GM19240 (cell line): ENCODE results near the gene ME3.

Experiments
- DNase-seq: peaks from one replicate; pipeline ENCODE4 v3.0.0; 2011; ENCODE audit warnings: low spot score; ENCODE audit not compliant: insufficient read length

Gene ME3

DNA sequence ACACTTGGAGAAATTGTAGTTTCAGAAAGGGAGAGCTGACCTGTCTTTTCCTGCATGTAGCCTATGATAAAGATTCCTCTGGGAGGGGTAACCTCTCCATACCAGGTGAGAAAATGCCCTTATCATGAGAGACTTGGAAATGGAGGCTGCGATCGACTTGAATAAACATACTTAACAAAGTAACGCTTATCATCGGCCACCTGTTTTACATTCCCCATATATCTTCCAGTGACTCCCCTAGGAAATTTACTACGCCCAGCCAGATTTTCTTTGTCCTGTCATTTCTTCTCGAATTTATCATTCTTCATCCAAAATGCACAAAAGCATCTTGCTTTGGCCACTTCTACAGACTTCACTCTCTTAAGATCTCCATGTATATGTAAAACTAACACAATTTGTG, 154.2 kb downstream of the ME3 start:
- DNase-seq = no peak

DNA sequence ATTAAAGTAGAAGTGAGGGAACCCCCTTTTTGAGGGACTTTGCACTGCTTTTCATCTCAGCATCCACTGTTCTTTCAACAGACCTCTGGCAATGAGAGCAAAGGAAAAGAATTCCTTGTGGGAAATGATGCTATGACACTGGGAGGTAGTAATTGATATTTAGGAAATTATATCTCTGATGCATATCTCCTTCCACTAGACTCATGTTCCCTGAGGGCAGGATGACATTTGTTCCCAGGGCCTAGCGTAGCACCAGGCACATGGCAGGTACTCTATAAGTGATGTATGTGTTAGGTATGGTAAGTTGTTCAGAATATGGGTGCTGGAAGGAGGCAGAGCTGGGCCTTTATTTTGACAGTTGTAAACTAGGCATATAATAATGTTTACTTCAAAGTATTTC, 154.9 kb downstream of the ME3 start:
- DNase-seq = no peak

DNA sequence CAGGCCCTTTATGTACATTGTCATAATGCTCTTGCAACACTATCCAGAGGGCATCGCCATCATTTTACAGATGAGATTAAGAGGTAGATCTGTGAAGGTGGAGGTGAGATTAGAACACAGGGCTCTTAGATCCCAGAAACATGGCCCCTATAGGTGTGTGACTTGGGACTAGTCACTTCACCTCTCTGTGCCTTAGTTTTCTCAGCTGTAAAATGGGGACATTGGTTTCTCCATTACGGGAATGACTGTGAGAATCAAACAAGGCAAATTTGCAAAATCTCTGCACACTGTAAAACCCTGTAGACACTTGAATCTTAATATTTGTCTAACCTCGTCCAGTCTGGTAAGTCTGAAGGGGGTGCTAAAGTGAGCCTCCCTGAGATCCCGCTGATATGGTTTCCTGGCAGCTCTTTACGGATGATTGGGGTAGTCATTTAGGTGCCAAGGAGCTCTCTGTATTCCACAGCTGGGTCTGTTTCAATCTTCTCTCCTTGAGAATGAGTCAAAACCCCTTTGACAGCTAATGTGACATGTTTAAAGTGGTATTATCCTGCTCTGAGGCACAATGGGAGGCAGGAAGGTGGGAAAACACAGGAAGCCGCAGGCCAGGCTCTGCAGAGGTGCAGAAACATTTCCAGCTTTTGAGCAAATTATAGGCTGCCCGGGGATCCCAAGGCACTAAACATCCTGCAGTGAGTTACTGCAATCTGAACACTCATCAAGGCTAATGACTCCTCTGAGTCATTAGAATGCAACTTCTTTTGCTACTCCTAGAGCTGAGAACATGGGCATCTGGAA, 156.9 kb downstream of the ME3 start:
- DNase-seq = no peak

DNA sequence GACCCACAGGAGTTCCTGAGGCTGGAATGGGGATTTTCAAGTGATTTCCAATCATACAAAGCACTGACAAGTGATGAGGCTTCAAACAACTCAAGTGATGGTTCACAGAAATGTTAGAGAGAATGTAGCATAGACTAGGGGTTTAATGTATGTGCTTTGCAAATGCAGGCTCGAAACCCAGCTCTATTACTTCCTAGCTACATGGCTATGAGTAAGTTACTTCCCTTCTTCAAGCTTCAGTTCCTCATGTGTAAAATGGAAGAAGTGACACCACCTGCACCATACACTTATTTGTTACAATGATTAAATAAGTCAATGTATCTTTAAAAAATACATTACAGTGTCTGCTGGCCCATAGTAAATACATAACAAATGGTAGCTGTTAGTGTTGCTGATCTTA, 158.0 kb downstream of the ME3 start:
- DNase-seq = no peak

DNA sequence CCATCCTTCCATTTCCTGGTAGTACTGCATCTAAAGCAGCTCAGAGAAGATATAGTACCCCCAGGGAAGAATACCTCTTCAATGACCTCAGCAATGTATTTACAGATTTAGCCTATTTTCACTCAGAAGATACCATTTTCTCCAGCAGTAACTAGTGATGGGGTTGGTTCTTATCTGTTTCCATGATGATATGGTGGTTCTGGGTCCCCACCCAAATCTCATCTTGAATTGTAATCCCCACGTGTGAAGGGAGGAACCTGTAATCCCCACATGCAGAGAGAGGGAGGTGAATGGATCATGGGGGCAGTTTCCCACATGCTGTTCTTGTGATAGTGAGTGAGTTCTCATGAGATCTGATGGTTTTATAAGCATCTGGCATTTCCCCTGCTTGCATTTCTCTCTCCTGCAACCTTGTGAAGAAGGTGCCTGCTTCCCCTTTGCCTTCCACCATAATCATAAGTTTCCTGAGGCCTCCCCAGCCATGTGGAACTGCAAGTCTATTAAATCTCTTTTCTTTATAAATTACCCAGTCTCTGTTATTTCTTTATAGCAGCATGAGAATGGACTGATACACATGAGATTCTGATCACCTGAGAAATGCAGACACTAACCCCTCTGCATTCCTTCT, 158.6 kb downstream of the ME3 start:
- DNase-seq = no peak

DNA sequence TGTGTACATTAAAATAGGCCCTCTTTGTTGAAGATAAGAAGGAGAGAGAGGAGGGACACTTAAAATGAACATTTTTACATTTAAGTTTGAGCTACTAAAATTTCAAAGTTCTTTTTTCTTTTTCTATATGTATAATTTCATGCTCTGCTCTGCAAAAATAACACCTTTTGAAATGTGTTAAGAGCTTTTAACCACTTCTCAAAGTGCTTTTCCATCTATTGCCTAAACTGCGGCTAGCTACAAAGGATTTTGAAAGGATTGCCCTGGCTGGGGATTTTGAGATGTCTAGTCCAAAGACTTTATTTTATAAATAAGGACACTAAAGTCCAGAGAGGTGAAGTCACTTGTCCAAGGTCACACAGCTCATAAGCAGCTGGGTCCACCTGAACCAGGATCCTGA, 159.3 kb downstream of the ME3 start:
- DNase-seq = no peak

DNA sequence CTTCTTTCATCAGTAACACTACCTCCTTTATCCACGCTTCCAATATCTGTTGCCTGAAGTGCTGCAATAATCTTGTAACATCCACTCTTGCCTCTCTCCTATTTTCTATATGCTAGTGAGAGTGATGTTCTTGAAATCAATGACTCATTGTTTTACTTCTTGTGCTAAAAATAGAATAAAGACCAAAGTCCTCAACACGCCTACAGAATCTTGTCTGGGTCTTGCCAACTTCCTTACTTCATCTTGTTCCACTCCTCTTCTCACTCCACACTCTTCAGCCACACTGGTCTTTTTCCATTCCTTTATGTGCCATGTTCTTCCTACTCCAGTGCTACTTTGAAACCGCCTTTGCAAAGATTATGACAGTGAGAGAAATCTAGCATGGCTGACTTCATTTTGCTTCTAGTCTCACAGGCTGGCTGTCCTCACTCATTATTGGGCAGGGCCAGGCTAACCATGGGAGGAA, 161.3 kb downstream of the ME3 start:
- no peak for DNase-seq

DNA sequence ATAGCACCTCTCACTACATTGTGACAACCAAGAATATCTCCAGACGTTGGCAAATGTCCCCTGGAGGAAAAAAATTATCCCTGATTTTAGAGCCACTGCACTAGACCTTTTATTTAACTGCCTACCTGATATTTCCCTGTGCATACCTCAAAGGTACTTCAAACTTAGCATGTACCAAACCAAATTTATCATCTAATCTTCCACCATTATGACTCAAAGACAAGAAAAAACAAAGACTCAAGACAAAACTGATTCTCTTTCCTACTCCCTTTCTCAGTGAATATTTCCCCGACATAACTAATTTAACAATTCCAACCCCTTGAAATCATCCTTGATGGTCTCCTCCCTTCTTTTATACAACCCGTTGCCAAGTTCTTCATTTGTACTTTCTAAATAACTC, 161.7 kb downstream of the ME3 start:
- no peak for DNase-seq

DNA sequence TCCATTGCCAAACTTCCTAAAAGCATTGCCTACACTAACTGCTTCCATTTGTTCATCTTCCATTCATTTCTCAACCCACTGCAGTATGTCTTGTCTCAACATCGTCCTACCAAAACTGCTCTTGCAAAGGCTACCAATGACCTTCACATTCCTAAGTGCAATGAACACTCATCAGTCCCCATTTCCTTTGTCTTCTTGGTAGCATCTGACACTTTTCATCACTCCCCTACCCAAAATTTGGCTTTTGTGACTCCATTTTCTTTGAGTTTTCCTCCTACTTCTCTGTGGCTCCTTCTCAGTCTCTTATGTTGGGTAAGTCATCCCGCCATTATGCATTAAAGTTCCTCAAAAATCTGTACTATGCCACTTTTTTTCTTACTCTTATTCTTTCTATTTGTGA, 162.3 kb downstream of the ME3 start:
- DNase-seq = no peak

DNA sequence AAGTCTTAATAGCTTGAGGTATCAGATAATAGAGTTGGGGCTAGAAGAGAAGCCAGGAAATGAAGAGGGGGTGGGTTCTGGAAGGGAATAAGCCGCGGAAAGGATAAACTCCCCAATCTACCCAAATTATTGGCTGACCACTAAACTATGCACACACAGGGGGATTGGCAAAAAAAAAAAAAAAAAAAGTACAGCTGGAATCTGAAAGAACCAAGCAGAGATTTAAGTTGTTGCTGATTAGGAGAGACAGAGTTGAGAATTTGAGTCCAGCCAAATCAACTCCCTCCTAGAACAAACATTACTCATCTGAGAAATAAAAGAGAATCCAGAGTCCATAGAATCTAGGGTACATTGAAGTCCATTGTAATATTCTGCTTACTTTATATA, 162.8 kb downstream of the ME3 start:
- no peak for DNase-seq

DNA sequence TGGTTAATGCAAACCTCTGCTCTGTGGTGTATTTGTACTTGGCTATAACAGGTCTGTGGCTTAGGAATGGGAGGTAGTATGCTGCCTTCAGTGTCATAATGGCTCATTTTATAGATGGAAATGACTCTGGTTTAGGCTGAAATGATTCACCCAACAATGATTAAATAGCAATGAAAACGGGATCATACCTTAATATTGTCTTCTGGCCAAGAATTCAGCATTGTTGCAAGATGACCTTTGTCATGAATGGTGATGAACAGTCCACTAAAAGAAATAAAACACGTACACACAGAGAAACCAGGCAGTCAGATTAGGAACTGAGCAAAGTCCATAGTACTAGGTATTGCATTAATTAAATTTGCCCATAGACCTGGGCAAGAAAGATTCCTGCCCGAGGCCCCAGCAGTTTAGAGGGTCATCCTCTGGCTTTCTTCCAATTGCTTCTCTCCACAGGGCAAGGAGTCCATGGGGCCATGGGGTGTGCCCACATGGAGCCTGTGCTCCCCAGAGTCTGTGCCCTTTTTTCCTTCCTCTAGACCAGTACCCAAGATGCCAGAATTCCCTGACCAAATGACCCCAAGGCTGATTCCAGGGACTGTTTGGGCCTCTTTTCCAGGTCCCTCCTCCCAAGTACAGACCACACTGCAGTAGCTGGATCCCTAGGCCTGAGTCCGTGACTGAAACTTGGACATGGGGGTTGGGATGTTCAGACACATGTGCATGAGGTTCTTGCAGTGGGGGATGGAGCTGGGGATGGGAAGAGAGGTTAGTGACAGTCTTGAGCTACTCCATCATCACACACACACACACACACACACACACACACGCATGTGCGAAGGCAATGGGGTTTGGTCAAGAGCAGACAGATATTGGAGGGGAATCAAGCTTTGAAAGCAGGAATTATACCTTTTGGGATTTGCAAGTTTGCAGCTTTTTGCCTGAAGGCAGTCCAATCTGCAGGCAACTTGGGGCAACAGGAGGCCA, 163.5 kb downstream of the ME3 start:
- no peak for DNase-seq

DNA sequence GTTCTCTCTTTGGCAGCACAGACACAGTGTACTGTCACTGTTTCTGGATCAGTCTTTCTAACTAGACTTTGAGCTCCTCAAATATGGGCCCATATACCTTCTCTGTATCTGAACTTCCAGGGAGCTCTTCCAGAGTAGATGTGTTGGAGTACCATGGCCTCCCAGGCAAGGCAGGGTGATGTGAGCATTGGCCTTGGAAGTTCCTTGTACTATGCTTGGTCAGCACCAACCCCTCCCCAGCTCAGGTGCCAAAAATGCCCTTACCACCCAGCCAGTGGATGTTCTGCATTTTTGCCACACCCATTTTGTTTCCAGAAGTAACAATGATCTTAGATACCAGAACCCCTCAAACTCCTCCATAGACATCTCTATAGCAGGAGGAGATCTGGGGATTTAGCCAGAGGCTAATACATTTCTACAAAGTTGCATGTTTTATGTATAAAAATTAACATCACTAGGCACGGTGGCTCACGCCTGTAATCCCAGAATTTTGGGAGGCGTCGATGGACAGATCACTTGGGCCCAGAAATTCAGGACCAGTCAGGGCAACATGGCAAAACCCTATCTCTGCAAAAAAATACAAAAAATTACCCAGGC, 165.1 kb downstream of the ME3 start:
- no peak for DNase-seq

DNA sequence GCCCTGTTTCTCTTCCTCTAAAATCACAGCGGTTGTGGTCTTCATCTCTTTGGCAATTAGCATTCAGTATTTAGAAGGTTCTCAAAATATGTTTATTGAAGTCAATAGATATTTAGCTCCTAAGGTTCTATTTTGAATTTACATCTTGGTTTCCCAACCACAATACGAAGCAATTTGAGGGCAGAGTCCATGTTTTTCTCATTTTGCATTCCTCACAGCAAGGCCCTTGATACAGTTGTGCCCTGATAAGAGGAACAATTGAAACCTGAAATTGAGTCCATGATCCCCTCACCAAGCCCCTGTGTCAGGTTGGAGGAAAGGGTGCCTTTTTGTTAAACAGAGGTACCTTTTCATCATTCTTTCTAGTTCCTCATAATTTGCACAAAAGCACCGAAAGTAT, 166.2 kb downstream of the ME3 start:
- no peak for DNase-seq

DNA sequence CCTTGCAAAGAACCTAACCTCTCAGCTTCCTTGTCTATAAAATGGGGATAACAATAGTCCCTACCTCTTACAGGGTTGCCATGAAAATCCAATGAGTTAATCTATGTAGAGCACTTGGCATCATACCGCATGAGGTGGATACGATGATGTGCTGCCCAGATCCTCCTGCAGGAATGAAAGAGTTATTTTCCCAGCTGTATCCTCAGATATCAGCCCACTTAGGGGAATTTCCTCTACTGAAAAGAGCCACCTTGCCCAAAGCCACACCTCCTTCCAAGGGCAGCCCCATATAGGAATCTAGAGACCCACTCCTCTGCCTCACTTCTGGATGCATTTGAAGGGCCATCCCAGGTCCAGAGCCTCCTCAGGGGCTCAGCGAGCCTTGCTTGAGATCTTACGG, 169.3 kb downstream of the ME3 start:
- no peak for DNase-seq

DNA sequence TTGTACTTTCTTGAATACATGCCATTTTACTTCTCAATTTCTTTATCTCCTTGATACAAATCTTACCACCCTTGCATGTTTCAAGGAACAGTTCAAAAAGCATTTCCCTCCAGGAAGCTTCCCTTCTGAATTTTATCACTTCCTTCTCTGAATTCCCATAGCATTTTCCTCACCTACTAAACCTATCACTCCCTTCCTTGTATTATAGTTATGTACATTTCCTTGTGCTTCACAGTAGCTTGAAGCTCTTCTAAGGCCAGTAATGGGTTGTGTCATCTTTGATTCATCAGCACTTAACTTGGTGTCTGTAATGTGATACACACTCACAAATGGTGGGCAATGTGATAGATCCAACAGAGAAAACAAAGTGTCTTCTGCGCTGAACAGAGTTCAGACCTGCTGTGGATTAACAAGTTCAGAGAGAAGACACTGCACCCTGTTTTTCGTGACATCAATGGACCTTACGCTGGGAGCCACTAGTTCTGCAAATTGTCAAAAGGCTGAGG, 170.2 kb downstream of the ME3 start:
- no peak for DNase-seq

DNA sequence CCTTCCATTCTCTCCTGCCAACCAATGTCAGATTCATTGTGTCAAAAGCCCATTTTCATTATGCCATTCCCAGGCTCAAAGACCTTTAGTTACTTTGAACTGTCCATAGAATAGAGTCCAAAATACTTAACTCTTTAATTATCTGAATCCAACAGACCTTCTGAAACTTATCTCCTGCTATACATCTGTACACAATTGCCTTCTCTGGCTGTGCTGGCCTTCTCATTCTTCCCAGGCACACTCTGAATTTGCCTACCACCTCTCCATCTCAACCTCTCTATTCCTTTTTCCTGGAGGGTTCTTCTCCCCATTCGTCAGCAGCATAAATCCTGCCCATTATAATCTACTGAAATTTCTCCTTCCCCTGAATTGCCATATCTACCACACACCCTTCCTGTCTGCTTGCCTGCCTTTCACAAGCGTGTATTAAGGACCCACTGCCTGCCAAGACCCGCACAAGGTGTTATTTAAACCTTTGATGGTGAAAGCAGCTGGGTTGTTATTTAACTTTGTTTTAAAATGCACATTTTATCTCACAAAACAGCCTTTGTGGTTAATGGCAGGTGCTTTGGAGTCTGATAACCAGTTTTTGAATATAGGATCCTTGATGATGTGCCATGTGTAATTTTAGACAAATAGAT, 171.8 kb downstream of the ME3 start:
- DNase-seq = no peak

DNA sequence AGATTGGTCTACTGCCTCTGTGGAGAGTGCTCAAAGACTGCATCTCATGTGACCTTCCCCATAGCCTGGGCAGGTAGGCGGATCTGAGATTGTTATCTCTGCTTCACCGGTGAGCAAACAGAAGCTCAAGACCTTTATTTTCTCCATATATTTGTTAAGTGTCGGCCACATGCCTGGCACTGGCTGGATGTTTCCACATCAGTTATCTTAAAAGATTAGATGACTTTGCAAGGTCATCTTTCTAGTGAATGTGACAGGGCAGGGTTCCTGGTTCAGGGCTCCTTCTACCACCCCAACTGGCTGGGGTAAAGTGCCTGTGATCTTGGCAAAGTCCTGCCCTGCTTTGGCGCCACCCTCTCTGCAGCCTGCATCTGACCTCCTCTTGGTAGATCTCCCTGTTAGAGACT, 172.7 kb downstream of the ME3 start:
- DNase-seq = no peak

DNA sequence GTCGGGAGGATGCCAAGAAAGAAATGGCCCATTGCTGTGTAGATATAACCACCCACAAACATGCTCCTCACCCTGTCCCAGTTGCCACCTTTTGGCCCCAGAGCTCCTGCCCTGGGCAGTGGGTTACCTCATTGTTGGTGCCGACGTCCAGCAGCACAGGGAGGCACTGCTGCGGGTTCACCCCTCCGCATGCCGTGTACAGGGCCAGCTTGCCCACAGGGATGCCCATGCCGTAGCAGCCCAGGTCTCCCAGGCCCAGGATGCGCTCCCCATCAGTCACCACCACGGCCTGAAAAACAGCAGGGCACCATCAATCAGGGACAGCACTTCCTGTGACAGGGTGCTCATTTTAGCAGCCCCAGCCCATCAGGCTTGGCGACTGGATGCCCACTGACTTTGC, 174.6 kb downstream of the ME3 start:
- no peak for DNase-seq

DNA sequence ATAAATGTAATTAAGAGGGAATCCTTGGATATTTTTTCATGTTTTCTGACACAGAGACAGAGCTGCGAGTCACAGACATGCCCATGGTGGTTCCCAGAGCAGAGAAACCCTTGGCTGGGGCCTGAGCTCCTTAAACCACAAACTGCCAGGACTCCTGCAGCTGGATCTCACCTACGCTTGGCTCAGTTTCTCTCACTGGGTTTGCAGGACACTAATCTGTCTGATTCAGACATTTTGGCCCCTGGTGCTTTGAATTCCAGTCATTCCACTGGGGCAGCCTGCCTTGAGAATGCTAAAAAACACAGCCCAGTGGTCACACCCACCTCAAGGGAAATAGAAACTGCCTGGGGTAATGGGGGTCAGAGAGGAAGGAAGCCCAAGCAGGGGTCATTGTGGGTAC, 175.1 kb downstream of the ME3 start:
- no peak for DNase-seq

DNA sequence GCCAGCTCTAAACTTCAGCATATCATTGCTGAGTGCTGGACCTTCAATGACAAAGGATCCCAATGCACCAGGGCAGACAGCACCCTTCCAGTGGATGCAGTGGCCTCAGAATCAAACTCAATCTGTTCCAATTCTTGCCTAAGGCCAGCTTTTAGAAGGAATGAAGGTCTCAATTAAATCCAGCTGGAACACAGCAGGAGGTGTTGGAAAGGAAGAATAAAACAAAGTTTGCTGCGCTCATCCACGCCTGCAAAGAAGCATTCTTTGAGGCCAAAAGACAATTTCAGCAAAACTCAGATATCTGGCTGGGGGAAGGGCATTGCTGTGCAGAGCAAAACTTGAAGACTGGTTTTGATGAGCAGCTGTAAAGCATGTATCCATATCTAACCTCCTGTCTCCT, 177.1 kb downstream of the ME3 start:
- DNase-seq = no peak
